SK-N-SH treated with all-trans-retinoic acid at 6 μM for 48 hours (cell line): ENCODE data around the gene PABPN1L.

ENCODE experiments used
- OSR1 ChIP-seq: fragments of 250-450 bp; sonication (Bioruptor Pico); IDR thresholded peaks from 2 replicates; pipeline ENCODE4 v1.8.0; 2022; ENCODE audit warnings: moderate library complexity, mild to moderate bottlenecking, inconsistent platforms
- ZFP30 ChIP-seq: fragments of 450-650 bp; formaldehyde crosslinking; IDR thresholded peaks from 2 replicates; pipeline ENCODE4 v1.5.0; 2022; ENCODE audit warnings: mild to moderate bottlenecking, moderate library complexity
- ZNF8 ChIP-seq: fragments of 450-650 bp; formaldehyde crosslinking; IDR thresholded peaks from 2 replicates; pipeline ENCODE4 v1.5.0; 2020; ENCODE audit warnings: mild to moderate bottlenecking, moderate library complexity
- TF ChIP-seq, protein P1 (sequence below): fragments of 250-450 bp; sonication (Bioruptor Pico); IDR thresholded peaks from 2 replicates; pipeline ENCODE4 v1.5.0; 2020; ENCODE audit warnings: mild to moderate bottlenecking, moderate library complexity

DNA sequence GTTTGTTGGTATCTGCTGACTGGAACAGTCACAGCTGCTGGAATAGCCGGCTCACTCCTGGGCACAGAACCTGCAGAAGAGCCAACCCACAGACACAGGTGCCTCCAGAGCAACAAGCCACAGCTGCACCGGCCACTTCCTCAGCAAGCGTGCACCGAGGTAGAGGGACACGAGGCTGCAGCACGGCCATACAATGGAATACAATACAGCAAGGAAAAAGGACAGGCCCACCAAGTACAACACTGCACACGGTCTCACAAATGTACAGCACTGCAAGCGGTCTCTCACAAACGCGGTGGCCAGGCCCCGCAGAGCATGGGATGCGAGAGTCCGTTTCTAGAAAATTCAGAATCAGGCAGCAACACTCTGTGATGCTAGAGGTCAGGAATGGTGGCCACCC is 47.4 kb upstream of the PABPN1L start:
- TF ChIP-seq, protein P1, sequence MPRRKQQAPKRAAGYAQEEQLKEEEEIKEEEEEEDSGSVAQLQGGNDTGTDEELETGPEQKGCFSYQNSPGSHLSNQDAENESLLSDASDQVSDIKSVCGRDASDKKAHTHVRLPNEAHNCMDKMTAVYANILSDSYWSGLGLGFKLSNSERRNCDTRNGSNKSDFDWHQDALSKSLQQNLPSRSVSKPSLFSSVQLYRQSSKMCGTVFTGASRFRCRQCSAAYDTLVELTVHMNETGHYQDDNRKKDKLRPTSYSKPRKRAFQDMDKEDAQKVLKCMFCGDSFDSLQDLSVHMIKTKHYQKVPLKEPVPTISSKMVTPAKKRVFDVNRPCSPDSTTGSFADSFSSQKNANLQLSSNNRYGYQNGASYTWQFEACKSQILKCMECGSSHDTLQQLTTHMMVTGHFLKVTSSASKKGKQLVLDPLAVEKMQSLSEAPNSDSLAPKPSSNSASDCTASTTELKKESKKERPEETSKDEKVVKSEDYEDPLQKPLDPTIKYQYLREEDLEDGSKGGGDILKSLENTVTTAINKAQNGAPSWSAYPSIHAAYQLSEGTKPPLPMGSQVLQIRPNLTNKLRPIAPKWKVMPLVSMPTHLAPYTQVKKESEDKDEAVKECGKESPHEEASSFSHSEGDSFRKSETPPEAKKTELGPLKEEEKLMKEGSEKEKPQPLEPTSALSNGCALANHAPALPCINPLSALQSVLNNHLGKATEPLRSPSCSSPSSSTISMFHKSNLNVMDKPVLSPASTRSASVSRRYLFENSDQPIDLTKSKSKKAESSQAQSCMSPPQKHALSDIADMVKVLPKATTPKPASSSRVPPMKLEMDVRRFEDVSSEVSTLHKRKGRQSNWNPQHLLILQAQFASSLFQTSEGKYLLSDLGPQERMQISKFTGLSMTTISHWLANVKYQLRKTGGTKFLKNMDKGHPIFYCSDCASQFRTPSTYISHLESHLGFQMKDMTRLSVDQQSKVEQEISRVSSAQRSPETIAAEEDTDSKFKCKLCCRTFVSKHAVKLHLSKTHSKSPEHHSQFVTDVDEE: no peak
- TF ChIP-seq ZNF8 (CRISPR knock-in tag) (no peak), ZFP30 (CRISPR knock-in tag) (no peak), OSR1 (CRISPR knock-in tag) (no peak)
